ENCODE measurements around the gene ADCY5.

Gene ADCY5

DNA sequence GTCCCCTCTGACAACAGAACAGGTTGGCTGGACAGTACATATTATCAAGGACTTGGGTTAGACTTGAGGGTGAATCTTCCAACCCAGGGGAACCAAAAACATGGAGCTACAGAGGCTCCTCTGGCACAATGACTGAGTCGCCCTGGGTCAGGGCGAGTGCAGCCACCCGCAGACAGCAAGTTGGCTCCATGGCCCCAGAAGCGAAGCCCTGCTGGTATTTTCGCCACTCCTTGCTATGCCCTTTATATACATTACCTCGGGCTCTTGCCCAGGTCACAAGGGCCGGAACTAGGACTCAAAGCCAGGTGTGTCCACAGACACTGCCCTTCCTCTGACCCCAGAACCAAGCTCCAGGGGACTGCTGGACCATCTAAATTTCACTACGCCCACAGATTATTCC, 64.6 kb downstream of the ADCY5 start:
- TF ChIP-seq POLR2AphosphoS5 (IDR thresholded peaks at IDR 0.05; ENCODE audit: low read depth, low read length), result no peak
- TF ChIP-seq, protein P1, sequence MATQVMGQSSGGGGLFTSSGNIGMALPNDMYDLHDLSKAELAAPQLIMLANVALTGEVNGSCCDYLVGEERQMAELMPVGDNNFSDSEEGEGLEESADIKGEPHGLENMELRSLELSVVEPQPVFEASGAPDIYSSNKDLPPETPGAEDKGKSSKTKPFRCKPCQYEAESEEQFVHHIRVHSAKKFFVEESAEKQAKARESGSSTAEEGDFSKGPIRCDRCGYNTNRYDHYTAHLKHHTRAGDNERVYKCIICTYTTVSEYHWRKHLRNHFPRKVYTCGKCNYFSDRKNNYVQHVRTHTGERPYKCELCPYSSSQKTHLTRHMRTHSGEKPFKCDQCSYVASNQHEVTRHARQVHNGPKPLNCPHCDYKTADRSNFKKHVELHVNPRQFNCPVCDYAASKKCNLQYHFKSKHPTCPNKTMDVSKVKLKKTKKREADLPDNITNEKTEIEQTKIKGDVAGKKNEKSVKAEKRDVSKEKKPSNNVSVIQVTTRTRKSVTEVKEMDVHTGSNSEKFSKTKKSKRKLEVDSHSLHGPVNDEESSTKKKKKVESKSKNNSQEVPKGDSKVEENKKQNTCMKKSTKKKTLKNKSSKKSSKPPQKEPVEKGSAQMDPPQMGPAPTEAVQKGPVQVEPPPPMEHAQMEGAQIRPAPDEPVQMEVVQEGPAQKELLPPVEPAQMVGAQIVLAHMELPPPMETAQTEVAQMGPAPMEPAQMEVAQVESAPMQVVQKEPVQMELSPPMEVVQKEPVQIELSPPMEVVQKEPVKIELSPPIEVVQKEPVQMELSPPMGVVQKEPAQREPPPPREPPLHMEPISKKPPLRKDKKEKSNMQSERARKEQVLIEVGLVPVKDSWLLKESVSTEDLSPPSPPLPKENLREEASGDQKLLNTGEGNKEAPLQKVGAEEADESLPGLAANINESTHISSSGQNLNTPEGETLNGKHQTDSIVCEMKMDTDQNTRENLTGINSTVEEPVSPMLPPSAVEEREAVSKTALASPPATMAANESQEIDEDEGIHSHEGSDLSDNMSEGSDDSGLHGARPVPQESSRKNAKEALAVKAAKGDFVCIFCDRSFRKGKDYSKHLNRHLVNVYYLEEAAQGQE (IDR thresholded peaks at IDR 0.05; ENCODE audit: insufficient read depth in 1 of 2, low read depth in 2 of 2, low read length in 2 of 2), result no peak
- TF ChIP-seq TAF1 (IDR thresholded peaks at IDR 0.05; ENCODE audit: borderline replicate concordance, insufficient read depth, low read length), result no peak
- TF ChIP-seq SIN3A (IDR thresholded peaks at IDR 0.05; ENCODE audit: borderline replicate concordance, insufficient read depth, low read length), result no peak
- TF ChIP-seq FOXP2 (optimal IDR thresholded peaks at IDR 0.05; ENCODE audit: borderline replicate concordance, extremely low read depth, extremely low read length, insufficient read depth), result no peak

DNA sequence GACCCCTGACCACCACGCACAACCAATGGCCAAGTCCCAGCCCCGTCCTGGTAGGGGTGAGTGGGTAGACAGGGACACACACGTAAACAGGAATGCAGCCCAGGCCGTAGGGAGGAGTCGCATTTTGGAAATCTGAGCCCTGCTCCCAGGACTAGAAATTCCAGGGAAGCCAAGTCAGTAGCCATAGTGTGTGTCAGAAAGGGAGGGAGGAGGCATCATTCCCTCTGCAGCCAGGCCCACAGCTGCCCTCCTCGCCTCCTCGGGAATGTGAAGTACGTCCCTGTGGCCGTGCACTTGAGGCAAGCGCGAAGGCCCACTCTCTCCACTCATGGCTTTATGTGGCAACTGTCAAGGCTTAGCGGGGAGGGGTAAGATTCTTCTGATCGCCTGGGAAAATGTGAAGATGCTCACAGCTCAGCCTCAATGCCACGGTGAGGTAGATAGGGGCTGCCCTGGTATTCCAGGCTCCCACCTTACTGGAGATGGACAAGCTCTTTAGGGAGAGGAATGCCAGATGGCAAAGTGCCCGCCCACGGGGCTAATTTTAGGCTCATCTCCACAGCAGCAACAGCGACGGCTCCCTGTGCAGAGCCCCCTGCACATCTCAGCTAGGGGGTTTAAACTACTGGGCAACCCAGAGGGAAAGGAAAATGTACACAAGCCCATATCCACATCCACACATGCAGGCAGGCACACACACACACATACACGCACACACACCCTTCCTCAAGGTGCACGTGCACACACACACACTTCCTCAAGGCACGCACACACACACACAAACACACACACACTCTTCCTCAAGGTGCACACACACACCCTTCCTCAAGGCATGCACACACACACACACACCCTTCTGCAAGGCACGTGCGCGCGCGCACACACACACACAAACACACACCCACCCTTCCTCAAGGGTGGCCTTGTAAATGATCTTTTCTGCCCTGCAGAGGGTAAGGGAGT, 65.5 kb downstream of the ADCY5 start:
- no peak for TF ChIP-seq FOXP2 (optimal IDR thresholded peaks at IDR 0.05; ENCODE audit: borderline replicate concordance, extremely low read depth, extremely low read length, insufficient read depth)
- TF ChIP-seq TAF1 (IDR thresholded peaks at IDR 0.05; ENCODE audit: borderline replicate concordance, insufficient read depth, low read length), result no peak
- no peak for TF ChIP-seq POLR2AphosphoS5 (IDR thresholded peaks at IDR 0.05; ENCODE audit: low read depth, low read length)
- TF ChIP-seq, protein P1 (IDR thresholded peaks at IDR 0.05; ENCODE audit: insufficient read depth in 1 of 2, low read depth in 2 of 2, low read length in 2 of 2), result no peak
- no peak for TF ChIP-seq SIN3A (IDR thresholded peaks at IDR 0.05; ENCODE audit: borderline replicate concordance, insufficient read depth, low read length)

DNA sequence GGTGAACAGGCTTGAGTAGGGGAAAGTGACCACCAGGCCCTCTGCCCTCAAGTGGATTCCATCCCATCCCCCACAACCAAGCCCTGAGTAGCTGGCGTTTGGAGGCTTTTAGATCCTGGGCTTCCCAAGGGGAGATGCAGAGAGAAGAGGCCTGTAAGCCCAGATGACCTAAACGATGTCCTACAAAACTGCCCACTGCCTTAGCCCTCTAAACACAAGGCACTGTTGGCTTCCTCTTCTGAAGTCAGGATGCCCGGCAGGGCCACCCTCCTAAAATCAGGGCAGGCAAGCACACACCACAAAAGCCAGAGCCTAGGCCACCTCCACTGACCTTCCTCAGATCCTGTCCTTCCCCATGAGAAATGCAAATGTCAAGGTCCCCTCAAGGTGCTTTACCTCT, 68.6 kb downstream of the ADCY5 start:
- TF ChIP-seq, protein P1 (IDR thresholded peaks at IDR 0.05; ENCODE audit: insufficient read depth in 1 of 2, low read depth in 2 of 2, low read length in 2 of 2), result no peak
- TF ChIP-seq FOXP2 (optimal IDR thresholded peaks at IDR 0.05; ENCODE audit: borderline replicate concordance, extremely low read depth, extremely low read length, insufficient read depth) (no peak), TAF1 (IDR thresholded peaks at IDR 0.05; ENCODE audit: borderline replicate concordance, insufficient read depth, low read length) (no peak), SIN3A (IDR thresholded peaks at IDR 0.05; ENCODE audit: borderline replicate concordance, insufficient read depth, low read length) (no peak), POLR2AphosphoS5 (IDR thresholded peaks at IDR 0.05; ENCODE audit: low read depth, low read length) (no peak)

DNA sequence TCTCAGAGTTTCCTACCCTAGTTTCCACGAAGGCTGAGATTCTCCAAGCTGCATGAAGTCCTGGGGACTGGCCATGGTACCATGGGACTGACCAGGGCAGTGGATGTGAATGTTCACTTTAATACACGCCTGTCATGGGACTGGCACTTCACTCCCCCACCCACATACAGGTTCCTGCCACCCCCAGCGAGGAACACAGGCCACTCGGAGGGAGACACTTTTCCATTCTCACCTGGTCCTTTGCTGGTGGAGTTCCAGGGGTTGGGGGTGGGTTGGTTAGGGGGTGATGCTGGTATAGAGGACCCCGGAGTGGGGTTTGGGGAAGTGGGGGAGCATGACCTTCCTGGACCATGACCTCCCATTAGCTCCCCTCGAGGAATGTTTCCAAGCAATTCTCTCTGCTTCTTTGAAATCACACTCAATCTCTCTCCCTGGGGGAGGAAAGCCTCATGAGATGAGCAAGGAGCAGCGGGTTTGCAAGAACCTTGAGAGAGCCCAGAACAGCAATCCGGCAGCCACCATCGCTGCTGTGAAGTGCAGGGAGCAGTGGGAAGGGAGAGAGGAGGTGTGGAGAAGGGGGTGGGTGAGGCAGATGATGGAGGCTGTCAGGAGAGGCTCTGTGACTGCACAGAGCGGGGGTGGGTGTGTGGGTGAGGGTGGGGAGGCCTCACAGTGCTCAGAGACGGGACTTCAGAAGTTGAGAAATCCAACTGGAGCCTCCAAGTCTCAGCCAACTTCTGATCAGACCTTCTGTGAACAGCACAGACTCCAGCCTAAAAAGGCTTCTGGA, 69.7 kb downstream of the ADCY5 start:
- TF ChIP-seq TAF1 (IDR thresholded peaks at IDR 0.05; ENCODE audit: borderline replicate concordance, insufficient read depth, low read length) (no peak), SIN3A (IDR thresholded peaks at IDR 0.05; ENCODE audit: borderline replicate concordance, insufficient read depth, low read length) (no peak)

DNA sequence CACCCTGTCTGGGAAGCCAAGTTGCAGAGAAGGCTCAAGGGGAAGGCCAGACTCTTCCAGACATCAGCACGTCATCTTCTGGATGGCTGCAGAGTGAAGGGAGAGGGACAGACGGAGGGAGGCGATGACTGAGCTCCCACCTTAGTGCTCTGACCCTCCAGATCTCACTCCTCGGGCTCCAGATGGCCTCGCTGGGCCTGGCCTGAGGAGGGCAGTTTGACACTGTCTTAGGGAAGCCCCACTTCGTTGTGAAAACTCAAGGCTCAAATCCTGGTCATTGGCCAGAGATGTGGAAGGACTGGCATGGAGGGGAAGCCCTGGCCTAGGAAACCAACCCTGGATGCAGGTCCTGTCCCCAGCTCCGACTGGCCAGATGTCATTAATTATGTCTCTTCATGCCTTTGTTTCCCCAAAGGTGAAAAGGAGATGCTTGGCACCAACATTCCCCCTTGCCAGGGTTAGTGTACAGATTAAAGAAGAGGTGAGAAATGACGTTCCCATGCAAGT, 70.4 kb downstream of the ADCY5 start:
- TF ChIP-seq, protein P1 (IDR thresholded peaks at IDR 0.05; ENCODE audit: insufficient read depth in 1 of 2, low read depth in 2 of 2, low read length in 2 of 2), result no peak
- TF ChIP-seq SIN3A (IDR thresholded peaks at IDR 0.05; ENCODE audit: borderline replicate concordance, insufficient read depth, low read length) (no peak), TAF1 (IDR thresholded peaks at IDR 0.05; ENCODE audit: borderline replicate concordance, insufficient read depth, low read length) (no peak), FOXP2 (optimal IDR thresholded peaks at IDR 0.05; ENCODE audit: borderline replicate concordance, extremely low read depth, extremely low read length, insufficient read depth) (no peak), POLR2AphosphoS5 (IDR thresholded peaks at IDR 0.05; ENCODE audit: low read depth, low read length) (no peak)

Measured in PFSK-1 (cell line).